Omental fat pad (tissue), 4 donors: ENCODE measurements around the gene SAFB2. TPM values are rescaled to one million over a fixed set of nuclear protein-coding genes. Genes with fewer than 3 reads are reported as not detected.

Source experiments
- ATAC-seq: fragments of 150-250 bp; one replicate; pipeline ENCODE4 v1.9.1; 2016; ENCODE audit warnings: mild to moderate bottlenecking, moderate library complexity; ENCODE audit not compliant: low FRiP score
- DNase-seq: peaks from one replicate; pipeline ENCODE4 v3.0.0-alpha.2; 2019; ENCODE audit warnings: low spot score
- total RNA-seq, 4 donors: library from RNA; depleted of rRNA; stranded (reverse); fragments of >200 nt; gene quantifications; one replicate each; pipeline ENCODE4 v1.1.0, GENCODE V29; 2016
- TF ChIP-seq, protein P1 (sequence below), 3 donors: fragments of 450-650 bp; IDR thresholded peaks; one replicate each; pipeline ENCODE4 v1.5.1; 2016 to 2017; ENCODE audit warnings: antibody characterized with exemption in 3 of 3, mild to moderate bottlenecking in 3 of 3, moderate library complexity in 2 of 3

Gene SAFB2
- total RNA-seq, 4 donors from 2014 or later = 32.0 to 77.9 (median 51.1) TPM

DNA sequence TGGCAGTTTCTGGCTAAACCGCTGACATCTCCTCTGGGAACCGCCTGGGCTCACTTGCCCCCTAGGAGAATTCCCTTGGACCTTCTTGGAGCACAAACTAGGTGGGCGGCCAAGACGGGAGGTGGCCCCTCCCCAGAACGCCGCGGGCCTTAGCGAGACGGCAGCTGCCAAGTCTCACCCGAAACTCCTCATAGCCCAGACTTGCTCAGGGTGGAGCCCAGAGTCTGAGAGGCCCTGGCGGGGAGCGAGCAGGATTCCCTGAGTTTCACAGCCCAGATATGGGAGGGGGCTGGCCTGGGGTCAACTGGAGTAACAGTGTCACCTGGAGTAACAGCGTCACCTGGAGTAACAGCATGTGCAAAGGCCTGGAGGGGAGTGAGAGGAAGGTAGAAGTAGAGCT lies 64.9 kb downstream of the SAFB2 start:
- ATAC-seq (no peak), DNase-seq (no peak)
- TF ChIP-seq, protein P1, sequence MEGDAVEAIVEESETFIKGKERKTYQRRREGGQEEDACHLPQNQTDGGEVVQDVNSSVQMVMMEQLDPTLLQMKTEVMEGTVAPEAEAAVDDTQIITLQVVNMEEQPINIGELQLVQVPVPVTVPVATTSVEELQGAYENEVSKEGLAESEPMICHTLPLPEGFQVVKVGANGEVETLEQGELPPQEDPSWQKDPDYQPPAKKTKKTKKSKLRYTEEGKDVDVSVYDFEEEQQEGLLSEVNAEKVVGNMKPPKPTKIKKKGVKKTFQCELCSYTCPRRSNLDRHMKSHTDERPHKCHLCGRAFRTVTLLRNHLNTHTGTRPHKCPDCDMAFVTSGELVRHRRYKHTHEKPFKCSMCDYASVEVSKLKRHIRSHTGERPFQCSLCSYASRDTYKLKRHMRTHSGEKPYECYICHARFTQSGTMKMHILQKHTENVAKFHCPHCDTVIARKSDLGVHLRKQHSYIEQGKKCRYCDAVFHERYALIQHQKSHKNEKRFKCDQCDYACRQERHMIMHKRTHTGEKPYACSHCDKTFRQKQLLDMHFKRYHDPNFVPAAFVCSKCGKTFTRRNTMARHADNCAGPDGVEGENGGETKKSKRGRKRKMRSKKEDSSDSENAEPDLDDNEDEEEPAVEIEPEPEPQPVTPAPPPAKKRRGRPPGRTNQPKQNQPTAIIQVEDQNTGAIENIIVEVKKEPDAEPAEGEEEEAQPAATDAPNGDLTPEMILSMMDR (IDR thresholded peaks at IDR 0.05) = no peak

DNA sequence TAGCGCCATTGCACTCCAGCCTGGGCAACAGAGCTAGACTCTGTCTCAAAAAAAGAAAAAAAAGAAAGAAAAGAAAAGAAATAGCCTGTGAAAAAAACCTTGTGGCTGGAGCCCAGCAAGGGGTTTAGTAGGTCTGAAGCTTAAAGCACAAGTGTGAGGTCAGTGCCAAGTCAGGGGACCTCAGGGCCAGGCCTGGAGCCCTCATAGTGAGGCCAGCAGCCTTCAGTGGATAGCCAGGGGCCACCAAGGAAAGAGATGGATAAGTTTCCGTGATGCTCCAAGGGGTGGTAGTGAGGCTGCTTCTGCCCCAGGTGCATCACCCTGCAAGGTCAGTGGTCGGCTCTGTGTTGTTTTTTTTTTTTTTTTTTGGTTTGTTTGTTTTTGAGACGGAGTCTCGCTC lies 67.7 kb downstream of the SAFB2 start:
- DNase-seq = no peak
- TF ChIP-seq, protein P1 (IDR thresholded peaks at IDR 0.05) = no peak
- no peak for ATAC-seq

DNA sequence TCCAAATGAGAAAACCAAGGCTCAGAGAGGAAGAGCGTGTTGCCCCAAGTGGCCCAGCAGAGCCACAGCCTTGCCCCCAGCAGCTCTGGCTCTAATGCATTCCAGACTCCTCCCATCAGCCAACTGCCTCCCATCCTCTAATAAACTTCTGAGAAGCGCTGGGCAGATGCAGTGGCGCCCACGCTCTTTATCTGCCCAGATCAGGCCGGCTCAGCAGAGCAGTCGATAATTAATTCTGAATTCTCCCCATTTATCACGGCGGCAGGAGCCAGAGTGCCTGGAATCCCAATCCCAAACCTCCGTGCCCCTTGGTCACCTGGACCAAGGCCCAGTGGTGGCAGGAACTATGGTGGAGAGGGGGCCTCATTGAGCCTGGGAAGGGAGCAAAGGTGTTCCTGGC lies 68.7 kb downstream of the SAFB2 start:
- TF ChIP-seq, protein P1 (IDR thresholded peaks at IDR 0.05) = no peak
- DNase-seq (no peak), ATAC-seq (no peak)

DNA sequence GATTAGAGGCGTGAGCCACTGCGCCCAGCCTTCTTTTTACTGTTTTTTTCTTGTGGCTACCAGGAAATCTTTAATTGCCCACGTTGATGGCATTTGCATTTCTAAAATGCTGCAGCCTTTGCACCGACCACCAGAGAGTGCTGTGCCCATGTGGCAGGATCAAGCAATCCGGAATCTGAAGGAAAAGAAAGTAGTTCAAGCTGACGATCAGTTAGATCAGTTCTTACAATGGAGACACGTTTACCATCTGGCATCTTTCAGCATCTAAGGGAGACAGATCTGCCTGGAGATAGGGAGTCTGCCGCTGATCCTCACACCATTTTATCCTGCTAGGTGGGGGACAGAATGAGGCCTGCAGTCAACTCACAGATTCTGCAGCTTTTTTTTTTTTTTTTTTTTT lies 74.7 kb downstream of the SAFB2 start:
- ATAC-seq = no peak
- DNase-seq = no peak
- TF ChIP-seq, protein P1 (IDR thresholded peaks at IDR 0.05) = no peak

DNA sequence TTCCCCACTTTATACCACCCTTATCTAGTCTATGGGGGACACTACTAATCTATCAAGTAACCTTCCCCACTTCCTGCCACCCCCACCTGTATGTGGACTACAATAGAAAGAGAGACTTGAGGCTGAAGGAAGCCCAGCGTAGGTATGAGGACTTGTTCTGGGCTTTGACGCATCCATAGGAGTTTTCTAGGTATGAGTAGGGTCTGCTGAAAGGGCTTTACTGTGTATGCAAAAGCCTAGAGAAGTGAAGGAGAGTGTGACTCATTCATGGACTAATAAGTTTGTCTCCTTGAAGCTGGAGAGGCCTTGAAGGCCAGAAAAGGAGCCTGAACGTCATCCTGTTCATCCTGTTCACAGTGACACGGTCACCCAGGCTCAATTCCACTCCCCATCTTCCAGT lies 76.6 kb downstream of the SAFB2 start:
- DNase-seq = no peak
- TF ChIP-seq, protein P1 (IDR thresholded peaks at IDR 0.05) = no peak
- ATAC-seq = no peak

DNA sequence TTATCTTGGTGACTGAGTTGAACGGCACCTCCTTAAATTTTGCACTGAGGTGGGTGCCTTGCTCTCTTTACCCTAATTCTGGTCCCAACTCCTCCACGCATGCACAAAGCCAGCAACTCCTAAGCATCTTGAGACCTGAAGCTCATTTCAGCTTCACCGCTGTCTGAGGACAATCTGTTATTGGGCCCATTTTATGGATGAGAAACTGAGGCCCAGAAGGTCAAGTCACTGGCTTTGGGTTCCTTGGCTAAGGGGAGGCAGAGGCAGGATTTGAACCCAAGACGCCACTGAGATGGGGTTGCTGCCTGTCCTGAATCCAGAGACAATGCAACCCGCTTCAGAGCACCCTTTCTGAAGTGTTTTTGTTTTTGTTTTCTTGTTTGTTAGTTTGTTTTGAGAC lies 77.5 kb downstream of the SAFB2 start:
- ATAC-seq = no peak
- TF ChIP-seq, protein P1 (IDR thresholded peaks at IDR 0.05) = no peak

DNA sequence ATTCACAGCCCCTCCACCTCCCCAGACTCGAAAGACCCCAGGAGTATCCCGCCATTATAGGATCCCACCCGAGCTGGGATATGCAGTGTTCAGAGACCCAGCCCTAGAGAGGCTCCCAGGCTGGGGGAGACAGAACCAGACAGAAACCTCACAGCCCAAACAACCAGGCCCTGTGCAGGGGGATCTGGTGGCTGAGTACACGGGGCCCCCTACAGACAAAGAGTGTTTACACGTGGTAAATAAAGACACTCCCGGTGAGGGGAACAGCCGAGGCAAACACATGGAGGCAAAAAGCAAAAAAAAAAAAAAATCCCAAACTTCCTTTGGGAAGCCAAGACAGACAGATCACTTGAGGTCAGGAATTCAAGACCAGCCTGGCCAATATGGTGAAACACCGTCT lies 79.9 kb downstream of the SAFB2 start:
- TF ChIP-seq, protein P1 (IDR thresholded peaks at IDR 0.05) = no peak

More for the DNA sequence above, 77.5 kb downstream of the SAFB2 start:
- no peak for DNase-seq

More for the DNA sequence above, 79.9 kb downstream of the SAFB2 start:
- no peak for DNase-seq
- ATAC-seq = no peak
